ENCODE measurements around the gene DHFR2.

DHFR2 gene

GRCh38 chr3:94012185-94012584, 50.5 kb downstream of the DHFR2 start:
- TF ChIP-seq ZNF48 (tag by site-specific recombination; IDR thresholded peaks at IDR 0.05) (no peak), ZNF510 (tag by site-specific recombination; IDR thresholded peaks at IDR 0.05; ENCODE audit: insufficient replicate concordance) (no peak), ZNF174 (tag by site-specific recombination; IDR thresholded peaks at IDR 0.05) (no peak), ZNF266 (tag by site-specific recombination; IDR thresholded peaks at IDR 0.05; ENCODE audit: low read depth) (no peak), TCF7L2 (IDR thresholded peaks at IDR 0.05; ENCODE audit: borderline replicate concordance, low read depth, low read length) (no peak), ZNF792 (tag by site-specific recombination; IDR thresholded peaks at IDR 0.05) (no peak)
- H3K27ac ChIP-seq (ENCODE audit: extremely low read depth, low read depth, low read length) = no peak overlapping the region
- no peaks in the 10 kb centered on the region for H3K4me1 ChIP-seq (ENCODE audit: control insufficient read depth, insufficient read depth, low read length)
- ChIA-PET CTCF (no interaction called here), POLR2A (no interaction called here)
- H3K9me3 ChIP-seq (ENCODE audit: control insufficient read depth, insufficient read depth, low read depth, low read length) = no peaks in the 10 kb centered on the region
- H3K36me3 ChIP-seq (ENCODE audit: control insufficient read depth in 2 of 2, insufficient read depth in 1 of 2, low read length in 2 of 2) = peaks cover 0 to 4% of the 10 kb centered on the region in 2 experiments; a peak in 1 of 3 replicates
- H3K4me3 ChIP-seq (ENCODE audit: low read depth, low read length) = no peak overlapping the region

- TF ChIP-seq PRDM1 (tag by site-specific recombination; IDR thresholded peaks at IDR 0.05) (0 out of 2 replicates have a peak, but pooled peaks have one; percentile 6), ZNF610 (tag by site-specific recombination; IDR thresholded peaks at IDR 0.05; ENCODE audit: borderline replicate concordance) (no peak), ZNF157 (tag by site-specific recombination; IDR thresholded peaks at IDR 0.05) (no peak), PATZ1 (tag by site-specific recombination; IDR thresholded peaks at IDR 0.05) (no peak)
- TF ChIP-seq, protein P1, sequence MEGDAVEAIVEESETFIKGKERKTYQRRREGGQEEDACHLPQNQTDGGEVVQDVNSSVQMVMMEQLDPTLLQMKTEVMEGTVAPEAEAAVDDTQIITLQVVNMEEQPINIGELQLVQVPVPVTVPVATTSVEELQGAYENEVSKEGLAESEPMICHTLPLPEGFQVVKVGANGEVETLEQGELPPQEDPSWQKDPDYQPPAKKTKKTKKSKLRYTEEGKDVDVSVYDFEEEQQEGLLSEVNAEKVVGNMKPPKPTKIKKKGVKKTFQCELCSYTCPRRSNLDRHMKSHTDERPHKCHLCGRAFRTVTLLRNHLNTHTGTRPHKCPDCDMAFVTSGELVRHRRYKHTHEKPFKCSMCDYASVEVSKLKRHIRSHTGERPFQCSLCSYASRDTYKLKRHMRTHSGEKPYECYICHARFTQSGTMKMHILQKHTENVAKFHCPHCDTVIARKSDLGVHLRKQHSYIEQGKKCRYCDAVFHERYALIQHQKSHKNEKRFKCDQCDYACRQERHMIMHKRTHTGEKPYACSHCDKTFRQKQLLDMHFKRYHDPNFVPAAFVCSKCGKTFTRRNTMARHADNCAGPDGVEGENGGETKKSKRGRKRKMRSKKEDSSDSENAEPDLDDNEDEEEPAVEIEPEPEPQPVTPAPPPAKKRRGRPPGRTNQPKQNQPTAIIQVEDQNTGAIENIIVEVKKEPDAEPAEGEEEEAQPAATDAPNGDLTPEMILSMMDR (tag by site-specific recombination; IDR thresholded peaks at IDR 0.05) = no peak
- Histone ChIP-seq H3K4me1 (ENCODE audit: control insufficient read depth, insufficient read depth, low read length) (no peaks in the 10 kb centered on the region), H3K36me3 (ENCODE audit: control insufficient read depth in 2 of 2, insufficient read depth in 1 of 2, low read length in 2 of 2) (peaks cover 0 to 10% of the 10 kb centered on the region in 2 experiments; a peak in 1 of 3 replicates), H3K4me3 (ENCODE audit: low read depth, low read length) (no peak overlapping the region), H3K27ac (ENCODE audit: extremely low read depth, low read depth, low read length) (no peak overlapping the region), H3K9me3 (ENCODE audit: control insufficient read depth, insufficient read depth, low read depth, low read length) (no peaks in the 10 kb centered on the region)
- ChIA-PET CTCF (no interaction called here), POLR2A (no interaction called here)
These were observed 51.4 kb downstream of the DHFR2 start for GRCh38 chr3:94011233-94011711.

DNA sequence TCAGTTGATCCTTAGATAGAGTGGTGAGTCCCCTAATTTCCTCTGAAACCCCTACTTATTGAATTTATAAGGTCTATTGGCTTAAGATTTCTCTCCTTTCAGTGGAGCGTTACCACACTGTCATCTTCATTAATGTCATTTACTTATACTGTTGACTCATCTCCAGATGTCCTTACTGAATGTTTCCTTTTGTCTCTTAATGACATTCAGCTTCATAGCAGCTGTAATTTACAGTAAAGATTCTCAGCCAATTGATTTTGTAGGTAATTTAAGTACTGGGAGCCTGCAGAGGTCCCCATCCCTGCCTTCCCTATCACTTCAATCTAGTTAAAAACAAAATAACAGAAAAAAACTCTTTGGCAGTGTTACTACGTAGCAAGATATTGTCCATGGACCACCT, 53.1 kb downstream of the DHFR2 start:
- ChIA-PET POLR2A (no interaction called here), CTCF (interaction anchor here (0.5 to 0.9 kb wide), 2 partner anchors 60 to 244 kb away, joined by 3 read pairs; no protein-coding TSS in a partner anchor)
- H3K9me3 ChIP-seq (ENCODE audit: control insufficient read depth, insufficient read depth, low read depth, low read length) = no peaks in the 10 kb centered on the region
- H3K4me3 ChIP-seq (ENCODE audit: low read depth, low read length) = no peak overlapping the region
- H3K27ac ChIP-seq (ENCODE audit: extremely low read depth, low read depth, low read length) = no peak overlapping the region
- H3K36me3 ChIP-seq (ENCODE audit: control insufficient read depth in 2 of 2, insufficient read depth in 1 of 2, low read length in 2 of 2) = peaks cover 0 to 10% of the 10 kb centered on the region in 2 experiments; a peak in 1 of 3 replicates
- no peak for TF ChIP-seq ZNF792 (tag by site-specific recombination; IDR thresholded peaks at IDR 0.05)
- no peak for TF ChIP-seq FEZF1 (tag by site-specific recombination; IDR thresholded peaks at IDR 0.05)
- no peak for TF ChIP-seq TSHZ1 (tag by site-specific recombination; IDR thresholded peaks at IDR 0.05; ENCODE audit: borderline replicate concordance)
- no peak for TF ChIP-seq KLF17 (tag by site-specific recombination; IDR thresholded peaks at IDR 0.05)
- TF ChIP-seq SP7 (tag by site-specific recombination; IDR thresholded peaks at IDR 0.05) = no peak
- no peak for TF ChIP-seq ZBTB17 (tag by site-specific recombination; IDR thresholded peaks at IDR 0.05)
- TF ChIP-seq, protein P2, sequence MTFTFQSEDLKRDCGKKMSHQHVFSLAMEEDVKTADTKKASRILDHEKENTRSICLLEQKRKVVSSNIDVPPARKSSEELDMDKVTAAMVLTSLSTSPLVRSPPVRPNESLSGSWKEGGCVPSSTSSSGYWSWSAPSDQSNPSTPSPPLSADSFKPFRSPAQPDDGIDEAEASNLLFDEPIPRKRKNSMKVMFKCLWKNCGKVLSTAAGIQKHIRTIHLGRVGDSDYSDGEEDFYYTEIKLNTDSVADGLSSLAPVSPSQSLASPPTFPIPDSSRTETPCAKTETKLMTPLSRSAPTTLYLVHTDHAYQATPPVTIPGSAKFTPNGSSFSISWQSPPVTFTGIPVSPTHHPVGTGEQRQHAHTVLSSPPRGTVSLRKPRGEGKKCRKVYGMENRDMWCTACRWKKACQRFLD (tag by site-specific recombination; IDR thresholded peaks at IDR 0.05) = no peak
- no peak for TF ChIP-seq ZNF843 (tag by site-specific recombination; IDR thresholded peaks at IDR 0.05)
- no peak for TF ChIP-seq ZNF324 (tag by site-specific recombination; IDR thresholded peaks at IDR 0.05)
- TF ChIP-seq ZNF112 (tag by site-specific recombination; IDR thresholded peaks at IDR 0.05) = no peak
- no peak for TF ChIP-seq YY1 (tag by site-specific recombination; IDR thresholded peaks at IDR 0.05)
- no peak for TF ChIP-seq ZNF266 (tag by site-specific recombination; IDR thresholded peaks at IDR 0.05; ENCODE audit: low read depth)
- no peak for TF ChIP-seq ZNF169 (tag by site-specific recombination; IDR thresholded peaks at IDR 0.05)
- H3K4me1 ChIP-seq (ENCODE audit: control insufficient read depth, insufficient read depth, low read length) = no peaks in the 10 kb centered on the region

Data from HEK293 (cell line).